Renal cortical epithelial cell (primary cell): ENCODE data around the gene DIAPH1. TPM values are rescaled to one million over a fixed set of nuclear protein-coding genes. Genes with fewer than 3 reads are reported as not detected.

Experiments used
- DNase-seq: peaks from one replicate; pipeline ENCODE4 v3.0.0-alpha.2; 2011; ENCODE audit warnings: low read depth
- total RNA-seq: library from RNA; depleted of rRNA; stranded (reverse); fragments of >200 nt; gene quantifications from 2 replicates; pipeline ENCODE4 v1.2.3, GENCODE V29; 2014

The DIAPH1 gene
- total RNA-seq, 1 donor from 2014 or later: 113 TPM

GRCh38 chr5:141519605-141520565 lies 98.9 kb downstream of the DIAPH1 start:
- DNase-seq: no peak

GRCh38 chr5:141518618-141519015 lies 100.2 kb downstream of the DIAPH1 start:
- DNase-seq: no peak

GRCh38 chr5:141517880-141518617 lies 100.8 kb downstream of the DIAPH1 start:
- DNase-seq: no peak

- DNase-seq: no peak
These were observed 101.5 kb downstream of the DIAPH1 start for GRCh38 chr5:141517312-141517711.

- no peak for DNase-seq
These were observed 102.2 kb downstream of the DIAPH1 start for GRCh38 chr5:141516672-141517025.

GRCh38 chr5:141515946-141516671 lies 102.7 kb downstream of the DIAPH1 start:
- DNase-seq: no peak

GRCh38 chr5:141515141-141515540 lies 103.7 kb downstream of the DIAPH1 start:
- no peak for DNase-seq

- DNase-seq: peak; percentile 64
These were observed 104.3 kb downstream of the DIAPH1 start for GRCh38 chr5:141514330-141515133.

- peak; percentile 95 for DNase-seq
These were observed 105.0 kb downstream of the DIAPH1 start for GRCh38 chr5:141513627-141514329.

GRCh38 chr5:141512911-141513626 lies 105.7 kb downstream of the DIAPH1 start:
- no peak for DNase-seq

GRCh38 chr5:141512390-141512910 lies 106.3 kb downstream of the DIAPH1 start:
- peak; percentile 56 for DNase-seq

- no peak for DNase-seq
These were observed 107.0 kb downstream of the DIAPH1 start for GRCh38 chr5:141511771-141512325.

GRCh38 chr5:141510850-141511601 lies 107.8 kb downstream of the DIAPH1 start:
- no peak for DNase-seq

GRCh38 chr5:141510160-141510559 lies 108.6 kb downstream of the DIAPH1 start:
- DNase-seq: no peak

- DNase-seq: peak; percentile 92
These were observed 109.8 kb downstream of the DIAPH1 start for GRCh38 chr5:141508798-141509611.

GRCh38 chr5:141508440-141508797 lies 110.4 kb downstream of the DIAPH1 start:
- no peak for DNase-seq

- no peak for DNase-seq
These were observed 111.3 kb downstream of the DIAPH1 start for GRCh38 chr5:141507387-141508091.
